GDM1 (cell line): ENCODE results near the gene SHISAL1.

ENCODE experiments used
- DNase-seq: peaks from one replicate; lab custom pipeline; 2025; lab: John Stamatoyannopoulos, UW

The SHISAL1 gene

GRCh38 chr22:44342347-44342956 lies 29.7 kb upstream of the SHISAL1 start:
- DNase-seq = no peak

DNA sequence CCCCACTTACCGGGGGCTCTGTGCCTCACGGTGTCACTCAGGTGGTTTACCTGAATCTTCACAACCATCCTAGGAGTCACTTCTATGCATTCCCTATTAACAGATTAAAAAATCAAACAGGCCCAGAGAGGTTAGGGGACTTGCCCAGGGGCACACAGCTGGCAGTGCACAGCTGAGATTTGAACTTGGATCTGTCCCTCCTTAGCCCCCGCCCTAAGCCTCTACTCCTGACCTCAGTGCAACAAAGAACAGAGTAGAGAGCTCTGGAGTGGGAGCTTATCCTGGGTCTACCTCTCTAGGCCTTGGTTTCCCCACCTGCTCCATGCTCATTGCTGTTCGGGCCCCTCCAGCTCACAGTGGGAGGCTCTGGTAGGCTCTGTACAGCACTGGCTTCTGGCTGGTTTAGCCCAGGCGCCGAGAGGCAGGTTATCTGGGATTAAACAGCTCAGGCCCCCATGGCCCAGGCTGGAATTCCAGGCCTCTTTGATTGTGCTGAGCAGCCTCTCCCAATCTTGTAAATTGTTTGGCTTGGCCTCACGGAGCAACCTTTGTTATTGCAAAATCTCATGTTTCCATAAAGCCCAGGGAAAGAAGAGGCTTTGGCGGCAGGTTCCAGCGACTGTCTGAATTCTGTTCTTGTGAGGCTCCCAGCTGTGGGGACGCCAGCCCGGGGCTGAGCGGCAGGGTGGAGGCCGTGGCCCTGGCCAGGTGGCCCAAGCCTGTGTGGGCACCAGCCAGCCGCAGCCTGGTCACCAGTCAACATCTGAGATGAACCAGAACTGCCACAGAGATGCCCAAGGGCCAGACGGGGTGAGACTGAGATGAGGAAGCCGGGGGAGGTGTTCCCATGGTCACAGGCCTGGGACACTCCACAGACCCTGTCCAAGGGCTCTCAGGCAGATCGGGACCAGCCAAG lies 28.9 kb upstream of the SHISAL1 start:
- DNase-seq = no peak

DNA sequence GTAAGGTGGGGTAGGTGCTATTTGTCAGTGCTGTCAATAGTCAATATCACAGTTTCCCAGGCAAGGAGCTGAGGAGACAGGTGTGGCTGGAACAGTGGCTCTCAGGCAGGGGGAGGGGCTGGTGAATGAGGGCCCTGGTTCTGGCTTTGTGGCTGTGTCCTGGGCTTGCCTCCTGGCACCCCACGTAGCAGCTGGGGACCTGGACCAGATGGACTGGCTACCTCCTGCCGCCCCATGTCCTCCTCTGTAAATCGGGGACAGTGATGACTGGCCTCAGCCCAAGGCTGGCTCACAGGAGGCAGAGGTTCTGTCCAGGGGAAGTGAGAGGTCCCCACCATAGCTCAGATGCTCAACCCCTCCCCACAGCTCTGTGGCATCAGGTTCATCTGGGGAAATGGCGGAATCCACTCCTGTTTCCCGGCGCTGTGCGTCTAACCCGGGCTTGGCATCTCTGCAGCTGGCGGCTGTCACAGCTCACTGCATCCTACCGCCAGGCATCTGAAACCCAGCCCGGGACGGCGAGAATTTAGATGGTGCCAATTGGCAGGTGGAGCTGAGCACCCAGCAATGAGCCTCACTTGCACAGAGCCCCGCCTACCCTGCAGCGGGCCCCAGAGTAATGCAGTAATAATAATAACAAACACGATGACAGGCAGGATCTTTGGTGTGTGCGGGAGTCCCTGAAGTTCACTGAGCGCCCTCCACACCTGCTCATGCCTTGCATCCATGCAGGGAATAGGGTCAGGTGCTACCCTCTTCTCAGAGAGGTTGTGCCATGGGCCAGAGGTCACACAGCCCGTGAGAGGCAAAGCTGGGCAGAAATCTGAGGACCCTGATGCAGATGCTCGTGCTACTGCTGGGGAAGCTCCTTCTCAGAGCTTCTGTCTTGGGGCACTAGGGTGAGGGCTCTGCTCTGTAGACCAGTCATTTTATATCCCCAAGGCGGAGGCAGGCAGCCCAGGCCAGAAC lies 27.8 kb upstream of the SHISAL1 start:
- DNase-seq = no peak

DNA sequence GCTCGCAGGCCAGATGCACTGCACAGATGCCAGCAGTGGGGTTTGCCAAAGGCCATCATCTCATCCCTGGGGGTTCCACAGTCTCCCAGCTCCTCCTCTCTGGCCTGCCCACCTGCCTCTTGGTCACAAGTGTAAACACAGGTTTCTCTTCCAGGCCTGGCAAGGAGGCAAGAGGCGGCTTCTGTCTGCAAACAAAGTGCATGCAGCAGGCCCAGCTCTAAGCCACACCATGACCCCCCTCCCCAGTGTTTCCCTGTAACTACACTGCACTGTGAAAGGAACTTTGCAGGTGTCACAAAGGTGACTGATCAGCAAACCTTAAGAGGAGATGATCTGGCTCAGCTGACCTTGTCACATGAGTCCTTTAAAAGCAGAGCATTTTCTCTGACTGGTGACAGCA lies 26.2 kb upstream of the SHISAL1 start:
- DNase-seq = no peak

DNA sequence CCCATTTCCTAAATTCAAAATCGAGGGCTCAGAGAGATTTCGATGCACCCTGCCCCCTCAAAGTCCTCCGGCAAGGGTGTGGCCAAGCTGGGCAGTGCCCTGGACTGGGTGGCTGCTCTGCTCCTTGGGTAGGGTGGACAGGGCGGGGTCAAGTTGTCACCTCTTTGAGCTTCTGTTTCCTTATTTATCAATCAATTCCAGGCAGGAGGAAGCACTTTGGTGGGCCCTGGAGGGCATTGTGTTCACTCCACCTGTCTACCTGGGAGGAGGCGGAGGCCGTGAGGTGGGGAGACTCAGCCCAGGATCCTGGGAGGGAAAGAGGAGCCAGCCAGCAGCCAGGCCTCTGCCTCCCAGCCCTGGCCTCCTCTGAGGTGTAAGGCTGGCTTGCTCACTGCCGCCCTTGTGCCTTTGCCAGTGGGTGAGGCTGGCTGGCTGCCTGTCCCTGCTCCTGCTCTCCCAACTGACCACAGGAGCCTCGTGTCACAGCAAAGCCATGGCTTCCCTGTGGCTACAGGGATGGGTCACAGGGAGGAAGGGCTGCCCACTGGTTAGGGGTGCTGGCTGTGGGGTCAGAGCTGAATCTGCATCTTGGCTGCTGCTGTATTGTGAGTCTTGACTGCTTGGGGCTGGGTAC lies 25.5 kb upstream of the SHISAL1 start:
- DNase-seq = no peak

DNA sequence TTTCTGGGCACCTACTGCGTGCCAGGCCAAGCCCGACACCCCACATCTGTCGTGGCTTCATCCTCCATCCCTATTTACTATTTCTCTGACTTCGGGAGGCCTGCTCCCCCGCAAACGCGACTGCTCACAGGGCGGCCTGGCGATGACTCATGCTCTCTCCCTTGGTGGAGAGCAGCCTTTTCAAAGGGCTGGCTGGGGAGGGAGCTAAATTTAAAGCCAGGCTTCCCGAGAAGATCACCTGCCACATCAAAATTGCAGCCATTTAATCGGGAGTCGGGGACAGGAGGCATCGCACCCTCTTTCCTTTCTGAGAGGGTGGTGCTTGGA lies 24.9 kb upstream of the SHISAL1 start:
- DNase-seq = no peak

DNA sequence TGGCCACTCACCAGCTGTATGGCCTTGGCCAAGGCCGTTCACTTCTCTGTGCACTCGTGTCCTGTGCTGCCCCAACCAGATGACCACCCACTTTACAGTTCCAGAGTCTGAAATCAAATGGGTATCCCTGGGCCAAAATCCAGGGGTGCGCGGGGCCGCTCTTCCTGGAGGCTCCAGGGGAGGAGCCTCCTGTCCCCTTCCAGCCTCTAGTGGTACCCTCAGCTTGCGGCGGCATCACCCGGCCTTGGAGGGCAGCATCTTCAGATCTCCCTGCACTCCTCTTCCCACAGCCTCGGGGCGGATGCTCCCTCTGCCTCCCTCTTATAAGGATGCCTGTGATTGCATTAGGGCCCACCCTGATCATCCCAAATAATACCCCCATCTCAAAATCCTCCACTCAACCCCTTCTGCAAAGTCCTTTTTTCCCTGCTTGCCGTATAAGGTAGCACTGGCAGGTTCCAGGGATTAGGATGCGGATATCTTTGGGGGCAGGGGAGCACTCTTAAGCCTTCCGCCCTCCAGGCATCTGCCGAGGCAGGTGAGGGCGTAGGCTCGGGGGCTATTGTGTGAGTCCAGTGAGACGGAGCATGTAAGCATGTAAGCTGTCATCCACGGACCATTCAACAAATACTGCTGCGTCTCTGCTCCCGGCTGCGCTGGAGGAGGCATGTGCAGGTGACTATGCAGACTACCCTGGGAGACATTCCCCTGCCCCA lies 24.4 kb upstream of the SHISAL1 start:
- no peak for DNase-seq

GRCh38 chr22:44335903-44336803 lies 23.4 kb upstream of the SHISAL1 start:
- DNase-seq = no peak

DNA sequence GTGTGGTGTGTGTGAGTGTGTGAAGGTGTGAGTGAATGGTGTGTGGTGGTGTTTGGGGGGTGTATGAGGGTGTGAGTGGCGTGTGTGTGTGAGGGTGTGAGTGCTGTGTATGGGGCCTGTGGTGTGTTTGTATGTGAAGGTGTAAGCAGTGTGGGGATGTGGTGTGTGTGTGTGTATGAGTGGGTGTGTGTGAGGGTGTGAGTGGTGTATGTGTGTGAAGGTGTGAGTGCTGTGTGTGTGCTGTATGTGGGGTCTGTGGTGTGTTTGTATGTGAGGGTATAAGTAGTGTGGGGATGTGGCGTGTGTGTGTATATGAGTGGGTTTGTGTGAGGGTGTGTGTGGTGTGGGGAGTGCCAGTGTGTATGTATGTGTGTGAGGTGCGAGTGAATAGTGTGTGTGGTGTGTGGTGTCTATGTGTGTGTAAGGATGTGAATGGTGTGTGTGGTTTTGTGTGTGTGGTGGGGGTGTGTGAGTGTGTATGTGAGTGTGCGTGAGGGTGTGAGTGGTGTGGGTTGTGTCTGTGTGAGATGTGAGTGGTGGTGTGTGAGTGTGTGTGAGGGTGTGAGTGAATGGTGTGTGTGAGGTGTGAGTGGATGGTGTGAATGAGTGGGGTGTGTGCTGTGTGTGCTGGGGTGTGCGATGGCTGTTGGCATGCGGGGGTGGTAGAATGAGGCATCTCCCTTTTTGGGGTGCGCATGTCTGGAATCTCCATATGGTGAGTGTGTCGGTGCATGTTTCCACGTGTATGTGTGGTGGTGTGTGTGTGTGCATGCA lies 22.5 kb upstream of the SHISAL1 start:
- DNase-seq = no peak

DNA sequence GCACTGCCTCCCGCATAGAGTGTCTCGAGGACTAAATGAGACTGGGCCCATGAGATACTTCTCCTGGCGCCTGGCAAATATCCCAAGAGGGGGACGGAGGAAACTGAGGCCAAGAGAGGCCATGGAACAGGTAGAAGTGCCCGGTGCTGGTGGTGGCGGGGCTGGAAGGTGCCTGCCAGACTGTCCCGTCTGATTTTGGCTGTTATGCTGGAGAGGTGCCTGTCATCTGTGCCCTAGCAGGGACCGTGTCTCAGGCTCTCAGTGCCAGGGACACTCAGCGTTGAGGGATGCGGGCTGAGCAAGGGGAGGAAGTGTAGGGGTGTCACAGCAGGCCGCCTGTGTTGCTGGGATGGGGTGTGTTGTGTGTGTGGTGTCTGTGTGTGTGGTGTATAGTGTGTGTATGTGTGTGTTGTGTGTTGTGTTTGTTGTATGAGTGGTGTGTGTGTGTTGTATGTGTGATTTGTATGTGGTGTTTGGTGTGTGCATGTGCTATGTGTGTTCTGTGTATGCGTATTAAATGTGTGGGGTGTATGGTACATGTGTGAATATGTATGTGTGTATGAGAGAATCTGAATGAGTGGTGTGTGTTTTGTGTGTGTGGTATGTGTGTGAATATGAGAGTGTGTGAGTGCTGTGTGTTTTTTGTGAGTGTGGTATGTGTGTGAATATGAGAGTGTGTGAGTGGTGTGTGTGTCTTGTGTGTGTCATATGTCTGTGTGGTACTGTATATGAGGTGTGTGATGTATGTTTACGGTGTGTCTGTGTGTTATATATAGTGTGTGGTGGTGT lies 21.3 kb upstream of the SHISAL1 start:
- DNase-seq = no peak

DNA sequence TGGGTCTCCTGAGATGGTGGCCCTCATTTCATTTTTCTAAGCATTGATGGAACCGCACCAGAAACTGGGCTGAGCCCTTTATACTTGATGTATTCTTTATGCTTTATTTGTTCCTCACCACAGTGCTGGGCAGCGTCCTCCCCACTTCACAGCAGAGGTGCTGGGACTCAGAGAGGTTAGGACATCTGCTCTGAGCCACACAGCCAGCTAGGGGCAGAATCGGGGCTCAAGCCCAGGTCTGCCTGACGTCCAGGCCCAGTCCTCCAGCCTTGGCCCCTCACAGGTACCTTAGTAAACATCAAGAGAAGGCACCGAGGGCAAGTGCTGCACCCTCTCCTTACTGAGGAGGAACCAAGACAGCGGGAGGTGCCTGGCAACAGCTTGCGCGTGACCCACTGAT lies 20.2 kb upstream of the SHISAL1 start:
- DNase-seq = no peak

- DNase-seq = no peak
These were observed 19.3 kb upstream of the SHISAL1 start for GRCh38 chr22:44331881-44332714.

- DNase-seq = no peak
These were observed 18.3 kb upstream of the SHISAL1 start for GRCh38 chr22:44330744-44331660.

DNA sequence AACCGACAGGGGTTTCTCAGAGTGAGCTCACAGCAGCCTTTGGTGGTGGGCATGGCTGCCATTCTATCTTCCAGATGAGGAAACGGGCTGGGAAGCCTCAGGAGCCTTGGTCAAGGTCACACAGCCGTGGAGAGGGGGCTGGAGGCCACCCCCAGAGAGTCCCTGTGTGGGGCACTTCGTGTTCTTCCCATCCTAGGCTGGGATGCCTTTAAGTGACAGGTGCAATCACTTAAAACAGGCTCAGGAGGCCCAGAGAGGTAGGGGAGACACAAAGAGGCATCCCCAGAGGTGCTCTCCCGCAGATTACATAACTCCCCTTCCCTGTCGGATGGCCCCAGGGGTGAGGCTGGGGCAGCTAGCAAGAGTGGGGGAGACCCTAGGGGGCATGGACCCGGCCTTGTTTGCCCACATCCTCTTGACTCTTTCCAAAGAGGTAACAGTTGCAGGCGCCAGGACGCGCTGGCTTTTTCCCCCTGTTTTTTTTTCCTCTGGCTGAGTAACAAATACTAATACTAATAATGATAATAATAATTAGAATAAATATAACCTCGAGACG lies 17.5 kb upstream of the SHISAL1 start:
- no peak for DNase-seq

- DNase-seq = no peak
These were observed 16.5 kb upstream of the SHISAL1 start for GRCh38 chr22:44329179-44329796.

- no peak for DNase-seq
These were observed 16.0 kb upstream of the SHISAL1 start for GRCh38 chr22:44328762-44329161.
